GM12878 (cell line): Measurements from ENCODE around the gene FLT1. TPM values are rescaled to one million over a fixed set of nuclear protein-coding genes. Genes with fewer than 3 reads are reported as not detected.

Experiments
- CBX5 ChIP-seq: sonication (generic); IDR thresholded peaks from 2 replicates; pipeline ENCODE4 v1.6.1; 2016; ENCODE audit warnings: low read depth, moderate library complexity, mild to moderate bottlenecking, inconsistent platforms
- EED ChIP-seq: sonication (generic); IDR thresholded peaks from 2 replicates; pipeline ENCODE4 v1.6.1; 2016; ENCODE audit warnings: antibody characterized with exemption, low read depth
- ETV6 ChIP-seq, 2 experiments: fragments of 450-650 bp in 1 of 2; IDR thresholded peaks in 1 of 2; conservative IDR thresholded peaks in 1 of 2; 2 replicates each; pipeline ENCODE4 v1.6.1; 2014; ENCODE audit warnings: antibody characterized with exemption in 1 of 2, borderline replicate concordance in 1 of 2, low read depth in 1 of 2, mild to moderate bottlenecking in 1 of 2, moderate library complexity in 1 of 2
- EZH2 ChIP-seq: IDR thresholded peaks from 2 replicates; pipeline ENCODE4 v1.6.1; 2012; ENCODE audit warnings: low read depth, mild to moderate bottlenecking, control low read depth, inconsistent platforms, low read length, borderline replicate concordance; ENCODE audit not compliant: control insufficient read depth
- IRF5 ChIP-seq: fragments of 450-650 bp; IDR thresholded peaks from 2 replicates; pipeline ENCODE4 v1.6.1; 2017; ENCODE audit warnings: borderline replicate concordance
- MYB ChIP-seq: fragments of 150-350 bp; IDR thresholded peaks from 2 replicates; pipeline ENCODE4 v1.6.1; 2014; ENCODE audit warnings: mild to moderate bottlenecking, low read depth, low read length, borderline replicate concordance
- NBN ChIP-seq: fragments of 450-650 bp; IDR thresholded peaks from 2 replicates; pipeline ENCODE4 v1.6.1; 2016
- NFIC ChIP-seq: IDR thresholded peaks from 2 replicates; pipeline ENCODE4 v1.6.1; 2012; ENCODE audit warnings: low read depth, mild to moderate bottlenecking, inconsistent platforms, low read length, moderate library complexity
- NR2F1 ChIP-seq: fragments of 450-650 bp; conservative IDR thresholded peaks from 2 replicates; pipeline ENCODE4 v1.6.1; 2017; ENCODE audit warnings: mild to moderate bottlenecking
- PAX8 ChIP-seq: fragments of 450-650 bp; IDR thresholded peaks from 2 replicates; pipeline ENCODE4 v1.6.1; 2017; ENCODE audit warnings: mild to moderate bottlenecking, moderate library complexity
- POLR2A ChIP-seq: IDR thresholded peaks from 2 replicates; pipeline ENCODE4 v1.6.1; 2011; ENCODE audit warnings: low read depth, mild to moderate bottlenecking, low read length
- POU2F2 ChIP-seq: IDR thresholded peaks from 3 replicates; pipeline ENCODE4 v1.6.1; 2011; ENCODE audit warnings: low read depth, mild to moderate bottlenecking, low read length, borderline replicate concordance
- SMAD1 ChIP-seq: fragments of 450-650 bp; IDR thresholded peaks from 2 replicates; pipeline ENCODE4 v1.6.1; 2018; ENCODE audit warnings: mild to moderate bottlenecking, low read depth; ENCODE audit not compliant: partially characterized antibody
- TBL1XR1 ChIP-seq: IDR thresholded peaks from 2 replicates; pipeline ENCODE4 v1.6.1; 2012; ENCODE audit warnings: low read depth, low read length, improper control_type of control experiment
- TCF12 ChIP-seq: IDR thresholded peaks from 2 replicates; pipeline ENCODE4 v1.6.1; 2011; ENCODE audit warnings: low read depth, mild to moderate bottlenecking, low read length
- TCF7 ChIP-seq: IDR thresholded peaks from 2 replicates; pipeline ENCODE4 v1.6.1; 2014; ENCODE audit warnings: antibody characterized with exemption, borderline replicate concordance
- ZBTB11 ChIP-seq: fragments of 450-650 bp; formaldehyde crosslinking; IDR thresholded peaks from 2 replicates; pipeline ENCODE4 v1.5.0; 2022; ENCODE audit warnings: mild to moderate bottlenecking, missing genetic modification characterization
- ZNF217 ChIP-seq: fragments of 450-650 bp; IDR thresholded peaks from 2 replicates; pipeline ENCODE4 v1.6.1; 2017; ENCODE audit warnings: antibody characterized with exemption, mild to moderate bottlenecking
- ZNF24 ChIP-seq: fragments of 450-650 bp; IDR thresholded peaks from 2 replicates; pipeline ENCODE4 v1.6.1; 2017; ENCODE audit warnings: antibody characterized with exemption, mild to moderate bottlenecking
- ZNF384 ChIP-seq: IDR thresholded peaks from 2 replicates; pipeline ENCODE4 v1.6.1; 2012; ENCODE audit warnings: low read depth, mild to moderate bottlenecking, low read length, improper control_type of control experiment, borderline replicate concordance
- polyA plus RNA-seq, 11 experiments: library from polyadenylated mRNA; depleted of rRNA in 4 of 11; unstranded in 6 of 11; stranded (reverse) in 5 of 11; fragments of >200 nt; fragmentation: Nextera tagmentation in 4 of 11; fragmentation: Illumina TruSeq in 1 of 11; extraction: Ambion mirVana in 4 of 11; extraction: Trizol in 1 of 11; gene quantifications; 1 replicate in 1 of 11; 2 replicates in 10 of 11; pipeline versions ENCODE4 v1.2.1 to v1.2.3, GENCODE V29; 2011 to 2016; ENCODE audit warnings: inconsistent platforms in 2 of 11, missing spikeins in 2 of 11, low read depth in 1 of 11
- total RNA-seq, 4 experiments: library from RNA; depleted of rRNA in 3 of 4; stranded (reverse); fragments of >200 nt in 3 of 4; fragmentation: Illumina TruSeq in 1 of 4; extraction: Trizol in 1 of 4; gene quantifications; 2 replicates each; pipeline versions ENCODE4 v1.2.1 to v1.2.3, GENCODE V29; 2013 to 2021
- TF ChIP-seq, protein P1 (sequence below): fragments of 450-650 bp; IDR thresholded peaks from 2 replicates; pipeline ENCODE4 v1.6.1; 2017; ENCODE audit warnings: mild to moderate bottlenecking, moderate library complexity

Gene FLT1
- total and polyA plus RNA-seq, 10 of the 15 experiments (the other 5 are each of a cell fraction or from before 2014, with no cell fraction given), result 0.55 to 5.6 (median 0.84) TPM

DNA sequence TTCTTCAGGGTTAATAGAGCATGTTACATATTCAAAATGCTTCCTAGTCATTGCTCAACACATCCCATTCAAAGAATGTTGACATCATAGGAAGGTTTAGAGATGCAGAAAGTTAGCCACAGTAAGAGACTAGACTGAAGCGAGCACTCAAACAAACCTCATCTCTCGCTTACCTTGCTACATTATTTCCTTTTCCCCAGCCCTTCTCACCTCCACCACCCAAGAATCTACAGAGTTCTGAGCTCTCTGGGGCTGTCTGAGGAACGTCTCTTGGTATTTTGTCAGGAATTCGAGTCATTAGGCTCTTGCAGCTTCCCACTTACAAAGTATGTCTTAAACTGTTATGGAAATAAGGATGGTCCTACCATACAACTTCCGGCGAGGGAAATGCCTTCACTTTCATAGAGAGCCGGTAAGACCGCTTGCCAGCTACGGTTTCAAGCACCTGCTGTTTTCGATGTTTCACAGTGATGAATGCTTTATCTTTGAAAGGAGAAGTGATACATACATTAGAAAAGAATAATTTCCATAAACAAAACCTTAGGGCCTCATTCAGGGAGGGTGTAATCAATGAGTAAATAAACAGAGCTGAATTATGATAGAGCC, 65.1 kb downstream of the FLT1 start (continued):
- TF ChIP-seq PAX8 (no peak), EED (peak; percentile 87), SMAD1 (peak; percentile 75), ZNF24 (no peak), MYB (peak; percentile 92; the same call in 1 of the 2 replicates), TCF12 (peak; percentile 79), POLR2A (no peak), TCF7 (no peak), ZNF384 (peak; percentile 4; the same call in 1 of the 2 replicates), ETV6 (conservative IDR thresholded peaks at IDR 0.05 in 1 of 2, IDR thresholded peaks at IDR 0.05 in 1 of 2; ENCODE audit: borderline replicate concordance in 1 of 2, low read depth in 1 of 2) (peak in 1 of 2 experiments; percentile 94; a peak in 2 of 4 replicates), EZH2 (no peak), ZNF217 (no peak), POU2F2 (peak; percentile 28; the same call in 1 of the 3 replicates), NR2F1 (no peak), TBL1XR1 (no peak), ZBTB11 (CRISPR knock-in tag) (no peak), IRF5 (no peak), NFIC (peak; percentile 88), CBX5 (peak; percentile 50; the same call in 1 of the 2 replicates), NBN (peak; percentile 64; the same call in 1 of the 2 replicates)
- TF ChIP-seq, protein P1, sequence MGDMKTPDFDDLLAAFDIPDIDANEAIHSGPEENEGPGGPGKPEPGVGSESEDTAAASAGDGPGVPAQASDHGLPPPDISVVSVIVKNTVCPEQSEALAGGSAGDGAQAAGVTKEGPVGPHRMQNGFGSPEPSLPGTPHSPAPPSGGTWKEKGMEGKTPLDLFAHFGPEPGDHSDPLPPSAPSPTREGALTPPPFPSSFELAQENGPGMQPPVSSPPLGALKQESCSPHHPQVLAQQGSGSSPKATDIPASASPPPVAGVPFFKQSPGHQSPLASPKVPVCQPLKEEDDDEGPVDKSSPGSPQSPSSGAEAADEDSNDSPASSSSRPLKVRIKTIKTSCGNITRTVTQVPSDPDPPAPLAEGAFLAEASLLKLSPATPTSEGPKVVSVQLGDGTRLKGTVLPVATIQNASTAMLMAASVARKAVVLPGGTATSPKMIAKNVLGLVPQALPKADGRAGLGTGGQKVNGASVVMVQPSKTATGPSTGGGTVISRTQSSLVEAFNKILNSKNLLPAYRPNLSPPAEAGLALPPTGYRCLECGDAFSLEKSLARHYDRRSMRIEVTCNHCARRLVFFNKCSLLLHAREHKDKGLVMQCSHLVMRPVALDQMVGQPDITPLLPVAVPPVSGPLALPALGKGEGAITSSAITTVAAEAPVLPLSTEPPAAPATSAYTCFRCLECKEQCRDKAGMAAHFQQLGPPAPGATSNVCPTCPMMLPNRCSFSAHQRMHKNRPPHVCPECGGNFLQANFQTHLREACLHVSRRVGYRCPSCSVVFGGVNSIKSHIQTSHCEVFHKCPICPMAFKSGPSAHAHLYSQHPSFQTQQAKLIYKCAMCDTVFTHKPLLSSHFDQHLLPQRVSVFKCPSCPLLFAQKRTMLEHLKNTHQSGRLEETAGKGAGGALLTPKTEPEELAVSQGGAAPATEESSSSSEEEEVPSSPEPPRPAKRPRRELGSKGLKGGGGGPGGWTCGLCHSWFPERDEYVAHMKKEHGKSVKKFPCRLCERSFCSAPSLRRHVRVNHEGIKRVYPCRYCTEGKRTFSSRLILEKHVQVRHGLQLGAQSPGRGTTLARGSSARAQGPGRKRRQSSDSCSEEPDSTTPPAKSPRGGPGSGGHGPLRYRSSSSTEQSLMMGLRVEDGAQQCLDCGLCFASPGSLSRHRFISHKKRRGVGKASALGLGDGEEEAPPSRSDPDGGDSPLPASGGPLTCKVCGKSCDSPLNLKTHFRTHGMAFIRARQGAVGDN, result no peak
